HPDE6-E6E7 (cell line): ENCODE measurements around the gene ANKRD28.
A peak's percentile ranks its signal among the peaks of the same experiment; 100 is the strongest.
"Not testable (repeated sequence)": the region's sequence is repeated elsewhere in the genome, so short reads cannot be mapped to it uniquely, and the experiment has no call there.

Experiments used
- DNase-seq: peaks from one replicate; pipeline ENCODE4 v3.0.0; 2011; ENCODE audit warnings: missing footprints; ENCODE audit errors: extremely low spot score

The ANKRD28 gene

DNA sequence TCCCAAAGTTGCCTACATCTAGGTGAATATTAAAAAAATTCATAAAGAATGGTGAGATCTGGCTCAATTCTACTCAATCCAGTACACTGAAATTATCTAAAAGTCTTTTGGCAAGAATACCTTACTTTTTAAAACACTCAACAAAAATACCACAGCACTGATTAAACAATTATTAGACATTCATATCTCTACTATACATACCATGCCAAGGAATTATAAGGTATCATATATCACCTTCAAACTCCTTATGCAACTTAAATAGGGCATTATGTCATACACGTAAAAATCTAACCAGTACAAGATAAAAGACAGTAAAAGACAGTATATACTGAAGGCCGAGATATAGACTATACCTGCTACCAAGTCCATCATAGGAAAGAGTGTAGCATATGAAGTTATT lies 6.1 kb upstream of the ANKRD28 start:
- DNase-seq, result no peak

DNA sequence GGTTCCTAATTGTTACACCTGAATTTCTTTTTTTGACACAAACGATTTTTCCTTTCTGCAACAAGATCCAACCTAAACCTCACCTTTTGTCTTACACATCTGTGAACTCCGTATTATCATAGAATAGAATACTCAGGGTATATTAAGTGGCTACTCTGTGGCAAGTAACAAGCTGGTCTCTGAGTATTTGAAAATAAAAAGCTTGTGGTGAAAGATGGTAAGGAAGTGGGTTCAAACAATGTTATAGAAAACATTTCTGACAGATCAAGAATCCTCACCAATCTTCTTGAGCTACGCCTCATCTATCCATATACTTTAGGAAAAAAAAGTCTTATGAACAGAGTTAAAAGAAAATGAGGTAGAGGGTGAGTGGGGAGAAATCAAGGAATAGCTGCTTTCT lies 3.5 kb upstream of the ANKRD28 start:
- no peak for DNase-seq

DNA sequence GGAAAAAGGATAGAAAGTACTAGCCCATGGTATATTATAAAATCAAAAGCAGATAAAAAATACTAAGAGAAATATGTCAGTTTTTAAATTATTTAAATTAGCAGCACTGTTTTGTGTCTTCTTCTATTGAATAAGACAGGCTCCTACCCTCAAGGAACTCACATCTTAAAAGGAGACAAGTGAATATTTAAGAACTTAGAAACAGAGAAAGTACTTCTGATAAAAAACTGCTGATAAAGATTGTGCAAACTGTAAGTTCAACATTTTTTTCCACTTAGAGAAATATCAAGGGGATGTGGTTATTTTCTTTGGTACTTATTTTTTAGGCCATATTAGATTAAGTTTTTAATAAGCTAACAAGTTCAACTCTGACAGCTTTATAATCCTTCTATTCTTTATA lies 3.0 kb upstream of the ANKRD28 start:
- DNase-seq, result no peak

DNA sequence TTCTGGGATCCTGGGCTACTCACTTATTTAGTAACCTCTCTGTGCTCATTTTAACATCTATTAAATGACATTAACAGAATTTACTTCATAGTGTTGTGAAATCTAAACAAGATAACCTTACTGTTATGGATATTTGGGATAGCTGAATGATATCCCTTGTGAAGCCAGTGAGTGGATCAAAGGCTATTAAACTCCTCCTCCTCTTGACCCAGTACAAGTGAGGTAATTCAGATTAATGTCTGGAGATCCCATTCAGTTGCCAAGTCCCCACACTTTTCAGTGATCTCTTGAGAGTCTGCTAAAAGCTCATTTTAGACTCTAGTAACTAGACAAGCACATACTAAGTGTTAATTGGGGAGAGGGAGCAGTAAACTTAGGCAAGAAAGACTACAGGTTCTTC lies 2.5 kb upstream of the ANKRD28 start:
- no peak for DNase-seq

DNA sequence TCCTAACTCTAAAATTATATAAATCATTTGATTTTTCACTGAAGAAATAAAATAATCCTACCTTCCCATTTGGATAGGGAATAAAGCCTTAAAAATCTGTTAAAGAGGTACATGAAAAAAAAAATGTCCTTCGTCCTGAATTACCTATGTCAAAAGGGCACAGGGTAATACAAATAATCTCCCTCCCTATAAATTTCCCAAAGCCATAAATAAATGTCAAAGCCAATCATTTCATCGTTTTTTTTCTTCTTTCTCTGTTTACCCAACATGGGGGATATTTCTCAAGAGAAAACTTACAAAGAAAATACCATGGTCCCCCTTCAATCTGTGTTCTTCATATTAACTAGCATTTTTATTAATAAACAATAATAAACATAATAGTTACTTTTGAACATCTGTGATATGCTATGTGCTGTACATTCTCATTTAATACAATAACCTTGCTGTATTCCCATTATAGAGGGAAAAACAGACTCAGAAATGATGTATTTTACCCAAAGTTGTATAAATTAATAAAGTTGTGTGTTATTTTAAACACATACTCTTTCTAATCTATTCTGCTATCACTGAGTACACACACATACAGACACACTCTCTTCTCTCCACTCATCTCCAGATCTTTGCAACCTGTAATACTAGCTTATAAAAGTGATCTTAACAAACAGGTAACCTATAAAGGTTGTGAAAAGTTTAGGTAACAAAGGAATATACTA lies 910 bp upstream of the ANKRD28 start:
- no peak for DNase-seq

DNA sequence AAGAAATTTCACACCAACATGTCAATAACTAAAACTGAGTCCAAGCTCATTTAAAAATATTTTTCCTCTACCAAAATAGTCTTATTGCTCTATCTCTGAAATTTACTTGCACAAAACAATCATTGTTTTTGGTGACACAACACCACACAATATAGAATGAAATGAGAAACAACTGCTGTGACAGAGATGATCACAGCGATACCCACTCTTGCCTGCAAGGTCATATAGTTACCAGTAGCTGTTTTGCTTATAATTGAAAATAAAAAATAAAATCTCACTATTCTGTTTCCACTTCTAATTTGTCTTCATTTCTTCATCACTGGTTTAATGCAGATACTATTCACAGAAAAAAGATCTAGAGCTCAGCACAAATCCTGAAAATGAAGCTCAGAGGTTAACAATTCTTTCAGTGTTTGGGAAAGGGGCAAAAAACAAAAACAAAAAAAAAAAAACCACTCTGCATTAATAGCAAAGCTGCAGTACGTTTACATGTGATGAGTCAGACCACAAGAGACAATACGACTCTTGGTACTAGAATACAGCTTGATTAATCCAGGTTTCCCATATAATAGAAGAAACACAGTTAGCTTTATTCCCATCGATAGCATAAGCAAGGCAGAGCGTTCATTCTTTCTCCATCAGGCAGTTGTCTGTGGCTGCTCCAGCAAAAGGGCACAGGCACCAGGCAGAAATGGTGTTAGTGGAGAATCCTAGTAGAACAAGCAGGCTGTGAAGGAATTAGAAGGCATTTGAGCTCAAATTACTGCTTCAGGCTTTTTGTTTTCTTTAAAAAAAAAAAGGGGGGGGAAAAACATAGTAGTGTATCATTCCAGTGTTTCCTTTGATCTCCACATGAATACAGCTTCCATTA lies 773 bp downstream of the ANKRD28 start:
- DNase-seq, result peak; percentile 13

DNA sequence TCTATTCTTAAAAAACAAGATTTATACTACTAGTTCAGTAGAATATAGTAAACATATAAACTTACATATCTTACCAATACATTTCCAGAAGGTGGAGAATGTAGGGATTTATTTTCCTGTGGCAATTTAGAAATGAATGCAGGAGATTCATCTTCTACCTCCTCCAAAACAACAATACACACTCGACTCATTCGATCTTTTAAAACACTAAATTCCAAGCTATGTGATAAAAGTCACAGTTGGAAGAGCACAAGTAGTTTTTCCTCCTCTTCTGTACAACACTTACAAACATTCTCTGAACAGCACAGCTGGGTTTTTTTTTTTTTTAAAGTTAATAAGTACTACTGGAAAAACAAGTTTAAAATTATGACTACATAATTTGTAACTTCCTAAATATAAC lies 1.4 kb downstream of the ANKRD28 start:
- no peak for DNase-seq

DNA sequence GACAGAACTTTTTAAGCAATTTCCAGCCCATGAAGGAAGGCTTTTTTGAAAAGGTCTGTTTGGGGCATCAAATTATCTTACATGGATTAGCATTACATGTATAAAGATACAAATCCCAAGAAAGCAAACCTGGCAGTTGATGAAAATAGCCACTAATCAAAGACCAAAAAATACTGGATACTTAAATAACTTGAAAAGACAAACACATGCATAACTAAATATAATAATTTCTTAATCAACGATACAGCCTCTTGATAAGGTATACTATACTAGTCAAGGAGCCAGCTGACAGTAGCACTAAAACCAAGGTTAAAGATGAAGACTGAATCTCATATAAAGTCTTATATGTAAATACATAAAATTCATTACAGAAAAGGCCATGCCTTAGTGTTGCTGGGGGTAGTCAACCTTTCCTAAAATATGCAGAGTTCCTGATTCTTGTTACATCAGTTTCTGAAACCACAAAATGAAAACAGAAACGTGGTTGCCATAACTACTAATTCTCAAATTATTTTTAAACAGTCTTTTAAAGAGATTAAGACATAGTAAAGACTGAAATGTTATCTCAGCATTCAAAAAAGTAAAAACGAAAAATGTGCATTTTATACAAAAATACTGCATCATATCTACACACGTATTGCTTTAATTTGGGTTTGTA lies 2.0 kb downstream of the ANKRD28 start:
- no peak for DNase-seq

DNA sequence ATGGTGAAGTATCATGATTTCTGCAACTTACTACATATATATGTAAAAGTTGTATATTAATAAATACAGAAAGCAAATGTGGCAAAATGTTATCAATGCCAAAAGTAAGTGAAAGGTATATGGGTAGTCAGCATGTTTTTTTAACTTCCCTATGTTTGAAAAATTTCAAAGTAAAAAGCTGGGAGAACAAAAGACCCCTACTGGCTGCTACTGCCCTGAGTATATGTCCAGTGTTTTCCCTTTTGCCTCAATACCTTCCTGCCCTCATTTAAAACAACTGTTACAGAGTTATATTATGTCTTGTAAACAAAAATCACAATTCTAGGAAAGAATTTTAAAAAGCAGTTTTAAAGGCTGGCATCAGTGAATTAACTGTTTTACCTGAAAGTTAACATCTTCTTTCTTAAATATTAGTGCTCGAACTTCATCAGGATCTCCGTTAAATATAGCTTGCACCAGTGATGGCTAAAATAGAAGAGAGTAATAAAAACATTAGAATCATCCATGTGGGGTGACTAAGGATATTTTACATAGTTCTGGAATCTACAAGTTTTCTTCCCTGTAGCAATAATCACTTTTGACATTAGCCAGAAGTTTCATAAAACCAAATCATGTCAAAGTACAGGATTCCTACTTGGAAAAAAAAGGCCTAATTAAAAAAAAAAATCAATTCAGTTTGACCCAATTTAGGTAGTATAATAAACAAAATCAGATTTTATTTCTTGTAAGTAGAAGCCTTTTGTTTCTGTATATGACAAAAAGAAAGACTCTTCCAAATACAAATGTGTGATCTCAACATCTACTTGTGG lies 2.7 kb downstream of the ANKRD28 start:
- no peak for DNase-seq

DNA sequence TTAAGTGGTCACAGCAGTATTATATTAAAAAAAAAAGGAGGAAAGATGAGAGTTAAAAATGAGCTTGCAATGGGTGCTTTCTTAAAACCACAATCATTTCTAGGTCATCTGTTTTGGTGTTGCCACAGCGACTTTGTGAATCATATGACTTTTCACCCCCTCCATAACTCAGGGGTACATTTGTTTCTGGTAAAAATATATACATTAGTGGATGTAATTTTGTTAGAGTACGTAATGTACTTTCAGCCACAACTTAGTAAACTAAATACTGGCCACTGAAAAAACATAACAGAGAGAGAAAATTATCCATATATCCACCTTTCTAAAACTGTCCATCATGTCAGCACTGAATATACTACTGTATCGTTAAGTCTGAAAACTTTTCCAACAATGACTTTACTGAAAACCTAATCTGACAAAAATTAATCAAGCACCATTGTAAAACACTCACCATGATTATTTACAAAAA lies 3.4 kb downstream of the ANKRD28 start:
- DNase-seq, result no peak

DNA sequence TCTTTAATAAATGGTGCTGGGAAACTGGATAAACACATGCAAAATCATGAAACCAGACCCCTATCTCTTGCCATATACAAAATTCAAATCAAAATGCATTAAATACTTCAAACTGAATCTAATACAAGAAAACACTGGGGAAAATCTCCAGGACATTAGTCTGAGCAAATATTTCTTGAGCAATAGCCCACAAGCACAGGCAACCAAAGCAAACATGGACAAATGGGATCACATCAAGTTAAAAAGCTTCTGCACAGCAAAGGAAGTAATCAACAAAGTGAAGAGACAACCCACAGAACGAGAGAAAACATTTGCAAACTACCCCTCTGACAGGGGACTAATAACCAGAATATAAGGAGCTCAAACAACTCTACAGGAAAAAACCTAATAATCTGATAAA lies 6.3 kb downstream of the ANKRD28 start:
- no peak for DNase-seq

DNA sequence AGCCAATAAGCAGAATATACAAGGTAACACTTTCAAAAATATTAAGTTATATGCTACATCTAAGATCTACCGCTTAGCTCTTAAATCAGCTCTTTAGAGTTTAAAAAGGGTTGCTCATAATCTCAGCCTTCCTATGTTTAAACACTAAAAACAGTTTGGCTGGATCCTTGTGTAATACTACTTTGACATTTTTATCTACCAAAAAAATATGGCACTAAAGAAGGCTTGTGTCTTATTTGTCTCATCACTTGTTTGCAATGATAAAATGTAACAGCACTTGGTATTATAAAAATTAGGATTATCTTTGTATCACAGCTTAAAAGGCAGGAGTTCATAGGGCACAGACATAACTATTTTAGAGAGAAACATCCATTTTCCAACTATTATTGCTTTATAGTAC lies 9.8 kb downstream of the ANKRD28 start:
- DNase-seq, result no peak

DNA sequence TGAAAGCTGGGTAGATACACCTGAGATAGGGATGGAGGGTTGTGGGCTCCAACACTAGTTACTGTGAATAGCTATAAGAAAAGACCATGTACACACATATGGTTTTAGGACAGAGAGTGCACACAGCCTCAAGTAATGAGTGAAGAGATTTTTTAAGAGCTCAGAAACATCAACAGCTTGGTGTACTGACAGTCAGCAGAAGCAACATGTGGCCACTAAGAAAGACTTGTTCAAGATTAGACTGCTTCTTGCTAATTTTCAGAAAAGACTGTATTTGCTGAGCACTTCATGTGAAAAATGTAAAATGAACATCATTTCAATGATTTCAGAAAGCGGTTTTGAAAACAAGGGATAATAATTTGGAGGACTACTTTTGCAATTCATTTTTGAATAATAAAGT lies 10.3 kb downstream of the ANKRD28 start:
- DNase-seq, result no peak

DNA sequence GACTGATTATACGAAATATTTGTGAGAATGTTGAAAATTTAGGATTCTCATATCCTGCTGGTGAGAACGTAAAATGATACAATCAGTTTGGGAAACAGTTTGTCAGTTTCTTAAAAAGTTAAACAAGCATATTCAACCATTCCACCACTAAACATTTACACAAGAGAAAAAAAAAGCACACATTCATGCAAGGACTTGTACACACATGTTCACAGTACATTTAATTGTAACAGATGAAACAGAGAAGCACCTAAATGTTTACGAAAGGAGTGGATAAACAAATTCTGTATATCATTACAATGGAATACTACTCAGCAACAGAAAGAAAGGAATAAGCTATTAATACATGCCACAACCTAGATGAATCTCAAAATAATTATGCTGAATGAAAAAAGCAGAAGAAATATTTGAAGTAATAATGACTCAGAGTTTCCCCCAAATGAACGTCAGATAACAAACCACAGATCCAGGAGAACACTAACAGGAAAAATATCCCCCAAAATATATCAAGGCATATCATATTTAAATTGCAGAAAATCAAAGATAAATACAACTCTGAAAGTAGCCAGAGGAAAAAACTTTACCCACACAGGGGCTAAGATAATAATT lies 14.3 kb downstream of the ANKRD28 start:
- DNase-seq, result no peak

DNA sequence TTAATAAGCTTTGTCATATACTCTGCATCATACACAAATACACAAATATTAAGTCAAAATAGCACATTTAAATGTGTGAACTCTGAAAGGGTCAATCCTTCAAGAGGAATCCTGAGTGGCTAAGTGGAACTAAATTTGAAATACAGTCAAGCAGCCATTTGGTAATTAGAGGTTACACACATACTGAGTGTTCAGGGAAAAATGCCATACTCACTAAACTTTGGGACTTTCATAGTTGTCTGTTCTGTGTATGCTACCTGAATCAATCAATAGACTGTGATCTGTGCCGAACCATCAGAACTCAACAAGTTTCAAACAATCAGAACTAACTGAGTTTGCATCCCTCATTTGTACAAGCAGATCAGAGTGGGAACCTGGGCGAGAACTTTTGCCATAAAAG lies 15.3 kb downstream of the ANKRD28 start:
- DNase-seq, result no peak

DNA sequence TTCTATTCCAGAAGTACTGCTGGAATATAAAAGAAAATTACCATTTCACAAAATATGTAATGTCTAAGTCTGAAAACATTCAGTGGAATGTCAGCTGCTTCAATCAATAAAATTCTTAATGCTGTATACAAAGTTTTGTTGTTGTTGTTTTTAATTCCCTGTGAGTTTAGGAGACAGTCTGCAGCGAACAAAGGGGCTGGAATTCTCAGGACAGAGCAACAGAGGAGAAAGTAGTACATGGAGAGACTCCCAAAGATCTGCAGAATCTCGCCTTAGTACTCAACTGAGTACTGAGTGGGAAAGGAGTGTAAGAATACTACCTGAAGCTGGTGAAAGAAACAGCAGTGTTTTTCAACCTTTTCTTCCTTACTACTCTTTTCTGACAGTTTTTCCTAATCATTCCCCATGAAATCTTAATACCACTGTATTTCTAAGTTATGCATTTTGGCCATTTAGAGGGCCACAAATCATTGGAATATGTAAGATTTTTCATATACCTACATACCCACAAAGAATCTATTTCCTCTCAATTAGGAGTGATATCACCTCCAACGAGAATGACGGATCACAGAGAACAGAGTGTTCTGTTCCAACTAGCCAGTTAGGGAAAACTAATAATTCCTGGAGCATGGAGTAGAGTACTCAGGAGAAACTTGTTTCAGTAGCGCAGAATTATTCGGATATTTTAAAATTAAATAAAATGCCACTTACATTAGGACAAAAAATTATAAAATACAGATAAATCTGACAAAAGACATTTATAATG lies 16.0 kb downstream of the ANKRD28 start:
- DNase-seq, result no peak

DNA sequence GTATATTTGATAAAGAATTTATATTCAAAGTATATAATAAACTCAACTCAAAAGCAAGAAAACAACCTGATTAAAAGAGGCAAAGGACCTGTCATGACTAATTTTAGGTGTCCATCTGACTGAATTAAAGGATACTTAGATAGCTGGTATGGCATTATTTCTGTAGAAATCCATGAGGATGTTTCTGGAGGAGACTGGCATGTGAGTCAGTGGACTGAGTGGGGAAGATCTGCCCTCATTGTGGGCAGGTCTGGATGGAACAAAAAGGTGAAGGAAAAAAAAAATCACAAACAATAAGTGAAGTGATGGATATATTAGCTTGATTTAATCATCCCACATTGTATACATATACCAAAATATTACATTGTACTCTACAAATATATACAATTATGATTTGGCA lies 16.6 kb downstream of the ANKRD28 start:
- DNase-seq, result no peak

DNA sequence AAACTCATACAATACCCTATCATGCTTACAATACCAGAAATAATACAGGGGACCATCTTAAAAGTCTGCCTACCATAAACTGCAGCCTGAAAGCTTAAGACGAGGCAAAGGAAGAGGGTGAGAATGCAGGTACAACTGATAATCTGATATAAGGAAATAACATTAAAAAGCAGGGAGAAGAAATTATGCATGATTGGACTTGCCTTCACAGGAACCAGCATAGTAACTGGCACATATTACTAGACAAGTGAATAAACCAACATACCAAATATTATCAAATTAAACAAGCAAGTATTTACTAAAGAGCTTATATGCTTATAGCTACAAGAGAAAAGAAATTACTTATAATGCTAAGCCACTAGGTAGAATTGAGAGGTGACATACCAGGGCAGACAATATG lies 18.7 kb downstream of the ANKRD28 start:
- DNase-seq, result no peak

DNA sequence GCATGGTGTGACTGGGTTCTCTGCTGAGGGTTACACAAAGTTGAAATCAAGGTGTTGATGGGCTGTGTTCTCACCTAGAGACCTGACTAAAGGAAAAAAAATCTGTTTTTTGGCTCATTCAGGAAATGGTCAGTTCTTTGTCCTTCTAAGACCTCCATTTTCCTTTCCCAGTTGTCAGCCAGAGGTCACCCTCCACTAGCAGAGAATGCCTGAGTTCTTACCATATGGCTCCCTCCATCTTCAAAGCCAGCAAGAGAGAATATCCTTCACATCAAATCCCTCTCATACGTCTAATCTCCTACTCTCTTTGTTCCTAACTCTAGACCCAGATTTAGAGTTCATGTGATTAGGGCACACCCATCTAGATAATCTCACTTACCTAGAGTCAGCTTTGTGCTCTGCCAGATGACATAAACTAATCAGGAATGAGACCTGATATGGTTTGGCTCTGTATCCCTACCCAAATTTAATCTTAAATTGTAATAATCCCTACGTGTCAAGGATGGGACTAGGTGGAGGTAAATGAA lies 19.4 kb downstream of the ANKRD28 start:
- DNase-seq, result no peak

DNA sequence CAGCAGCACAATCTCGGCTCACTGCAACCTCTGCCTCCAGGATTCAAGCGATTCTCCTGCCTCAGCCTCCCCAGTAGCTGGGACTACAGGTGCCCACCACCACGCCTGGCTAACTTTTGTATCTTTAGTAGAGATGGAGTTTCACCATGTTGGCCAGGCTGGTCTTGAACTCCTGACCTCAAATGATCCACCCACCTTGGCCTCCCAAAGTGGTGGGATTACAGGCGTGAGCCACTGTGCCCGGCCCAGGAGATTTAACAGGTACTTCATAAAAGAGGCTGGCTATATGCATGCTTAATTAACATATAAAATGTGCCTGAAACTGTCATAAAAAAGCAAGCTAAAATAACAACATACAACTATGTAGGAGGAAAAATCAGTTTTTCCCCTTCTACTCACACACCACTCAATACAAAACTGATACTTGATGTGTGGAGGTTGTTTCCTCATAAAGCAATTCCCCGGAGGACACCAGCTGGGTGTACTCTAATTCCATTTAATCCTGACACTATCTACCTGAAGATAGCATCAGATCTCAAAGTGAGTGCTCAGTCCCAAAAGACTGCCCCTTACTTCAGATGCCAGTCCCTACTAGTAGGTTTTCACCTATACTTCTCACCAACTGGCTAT lies 22.7 kb downstream of the ANKRD28 start:
- not testable (repeated sequence) for DNase-seq
